ENCODE measurements around the gene SLC6A12.

The SLC6A12 gene

DNA sequence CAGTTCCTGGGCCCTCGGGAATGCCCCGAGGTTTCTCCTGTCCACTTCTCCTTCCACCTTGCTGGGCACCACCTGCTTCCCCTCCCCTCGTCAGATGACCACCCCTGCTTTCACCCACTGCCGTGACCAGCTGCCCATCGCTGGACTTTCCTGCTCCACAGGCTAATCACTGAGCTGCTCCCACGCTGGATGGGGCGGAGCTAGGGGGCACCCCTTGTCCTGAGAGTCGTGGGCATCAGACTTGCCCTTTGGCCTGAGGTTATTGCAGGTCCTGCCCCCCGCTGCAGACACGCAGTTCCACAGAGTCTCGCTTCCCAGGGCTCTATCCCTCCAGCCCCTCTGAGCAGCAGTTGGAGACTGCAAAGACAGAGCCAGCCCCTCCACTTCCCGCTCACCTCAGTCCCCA, 427 bp downstream of the SLC6A12 start:
- DNase-seq, result no peak

GRCh38 chr12:212715-213526, 1.0 kb downstream of the SLC6A12 start:
- no peak for DNase-seq

DNA sequence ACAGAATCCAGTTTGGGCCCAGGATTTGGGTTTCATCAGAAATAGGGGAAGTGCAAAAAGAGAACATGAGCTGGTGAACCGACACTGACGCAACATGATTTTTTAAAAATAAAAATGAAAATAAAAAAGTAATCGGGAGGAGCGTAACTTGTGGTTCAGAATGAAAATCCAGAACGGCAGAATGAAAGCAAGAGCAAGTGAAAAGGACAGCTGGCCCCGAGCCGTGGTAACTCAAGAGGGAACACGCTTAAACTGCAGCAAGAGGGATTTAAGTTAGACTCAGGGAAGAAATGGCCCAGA, 1.6 kb downstream of the SLC6A12 start:
- no peak for DNase-seq

DNA sequence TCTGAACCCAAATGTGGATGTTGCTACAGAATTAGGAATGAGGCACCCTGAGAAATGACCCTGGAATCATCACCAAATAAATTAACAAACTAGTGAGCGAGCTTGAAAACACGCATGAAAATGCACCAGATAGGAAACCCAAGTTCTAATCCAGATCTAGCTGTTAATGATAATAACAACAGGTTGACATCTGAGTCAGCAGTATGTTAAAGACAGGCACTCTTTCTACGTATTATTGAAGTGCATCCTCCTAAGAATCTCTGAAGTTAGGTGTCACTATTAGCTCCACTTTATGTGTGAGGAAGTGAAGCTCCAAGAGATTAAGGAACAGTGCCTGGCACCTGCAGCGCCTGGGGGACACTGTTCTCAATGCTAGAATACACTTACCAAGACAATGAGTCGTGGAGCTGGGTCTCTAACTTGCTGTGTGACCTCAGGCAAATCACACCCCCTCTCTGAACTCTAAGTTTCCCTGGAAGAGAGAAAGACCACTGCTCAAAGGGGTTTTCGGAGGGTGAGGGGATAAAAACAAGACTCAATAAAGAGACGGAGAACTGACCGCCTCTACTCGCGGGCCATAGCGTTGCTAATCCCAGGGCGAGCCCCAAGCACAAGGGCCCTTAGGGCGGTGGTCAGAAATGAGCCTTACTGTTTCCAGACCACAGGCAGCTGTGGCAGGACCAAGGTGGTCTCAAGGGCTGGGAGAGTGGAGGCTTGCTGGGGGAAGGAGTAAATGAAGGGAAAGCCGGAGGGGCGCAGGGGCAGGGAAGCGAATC, 2.1 kb downstream of the SLC6A12 start:
- no peak for DNase-seq

- no peak for DNase-seq
Measured at GRCh38 chr12:211142-211465, 2.9 kb downstream of the SLC6A12 start.

- DNase-seq, result no peak
Measured at GRCh38 chr12:210277-211141, 3.4 kb downstream of the SLC6A12 start.

DNA sequence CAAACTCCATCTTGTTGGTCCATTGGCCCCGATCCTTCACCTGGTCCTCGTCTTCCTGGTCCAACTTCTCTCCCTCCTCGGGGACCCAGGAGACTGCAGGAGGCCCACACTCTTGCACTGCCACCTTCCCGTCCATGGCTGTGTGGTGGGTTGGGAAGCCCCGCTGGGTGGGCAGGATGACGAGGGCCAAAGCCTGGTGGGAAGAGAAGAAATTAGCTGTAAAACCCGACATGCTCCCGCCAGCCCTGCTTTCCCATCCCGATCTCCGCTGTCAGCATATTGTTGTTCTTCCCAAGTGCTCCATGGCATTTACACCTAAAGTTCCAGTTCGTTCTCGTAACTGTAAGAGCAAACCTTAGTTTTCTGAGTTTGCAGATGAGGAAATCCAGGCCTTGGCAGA, 4.1 kb downstream of the SLC6A12 start:
- no peak for DNase-seq

GRCh38 chr12:209246-209645, 4.7 kb downstream of the SLC6A12 start:
- DNase-seq, result no peak

DNA sequence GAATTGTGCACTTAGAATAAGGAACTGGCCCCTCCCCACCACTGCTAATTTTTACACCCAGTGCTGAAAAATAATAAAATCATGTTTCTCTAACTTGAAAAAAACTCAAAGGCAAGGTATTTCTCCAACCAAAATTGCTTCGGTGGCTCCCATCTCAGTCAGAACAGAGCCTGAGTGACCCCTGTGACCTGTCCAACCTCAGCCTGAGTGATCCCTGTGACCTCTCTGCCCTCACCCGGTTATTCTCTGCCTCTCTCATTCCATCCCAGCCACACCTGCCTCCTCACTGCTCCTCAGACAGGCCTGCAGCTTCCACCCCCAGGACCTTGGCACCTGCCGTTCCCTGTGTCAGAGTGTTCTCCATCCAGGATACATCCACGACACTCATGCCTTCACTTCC, 5.1 kb downstream of the SLC6A12 start:
- DNase-seq, result no peak

DNA sequence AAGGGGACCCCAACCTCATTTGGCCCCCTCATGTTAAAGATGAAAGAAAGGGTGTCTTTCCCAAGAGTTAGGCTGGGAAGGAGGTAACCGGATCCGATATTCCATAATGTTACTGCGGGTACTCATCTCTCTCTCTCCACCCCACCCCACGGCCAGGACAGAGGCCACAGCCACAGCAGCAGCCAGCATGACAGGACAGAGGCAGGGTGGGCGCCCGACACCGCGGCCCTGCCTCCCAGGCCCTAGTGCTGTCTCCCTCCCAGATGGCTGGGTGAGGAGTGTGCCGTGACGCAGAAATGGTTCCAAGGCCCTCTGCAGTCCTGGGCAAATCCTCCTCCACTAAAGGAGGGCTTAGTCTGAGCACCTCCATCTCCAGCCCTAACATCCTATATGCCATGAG, 6.2 kb downstream of the SLC6A12 start:
- no peak for DNase-seq

DNA sequence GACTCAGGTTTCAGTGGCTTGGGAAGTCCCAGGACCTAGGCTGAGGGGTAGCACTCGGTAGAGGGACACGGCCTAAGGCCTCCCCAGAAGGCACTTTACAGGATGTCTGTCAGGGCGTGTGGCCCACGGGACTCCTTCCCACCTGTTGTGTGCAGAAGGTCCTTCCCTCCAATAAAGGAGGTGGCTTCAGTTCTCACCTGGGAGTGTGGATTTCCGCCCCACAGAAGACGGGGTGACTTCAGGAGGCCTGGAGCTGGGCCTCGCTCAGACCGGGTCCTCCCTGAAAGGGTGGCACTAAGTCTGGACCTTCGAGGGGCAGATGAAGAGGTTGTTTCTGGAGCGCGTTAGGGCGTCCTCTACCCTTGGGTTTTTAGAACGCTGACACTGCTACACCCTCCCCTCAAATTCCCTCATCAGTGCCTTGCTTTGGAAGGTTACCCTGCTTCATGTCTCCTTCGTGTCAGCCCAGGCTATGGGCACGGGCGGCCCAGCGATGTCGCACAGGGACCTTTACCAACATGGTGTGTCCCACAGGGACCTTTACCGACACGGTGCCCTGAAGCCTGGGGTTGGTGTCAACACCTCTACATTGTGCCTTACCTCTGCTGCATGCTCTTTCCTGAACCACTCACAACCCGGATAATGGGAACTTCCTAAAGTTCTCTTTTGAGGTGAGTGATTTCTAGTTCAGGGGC, 7.1 kb downstream of the SLC6A12 start:
- no peak for DNase-seq

GRCh38 chr12:205026-205425, 8.9 kb downstream of the SLC6A12 start:
- no peak for DNase-seq

DNA sequence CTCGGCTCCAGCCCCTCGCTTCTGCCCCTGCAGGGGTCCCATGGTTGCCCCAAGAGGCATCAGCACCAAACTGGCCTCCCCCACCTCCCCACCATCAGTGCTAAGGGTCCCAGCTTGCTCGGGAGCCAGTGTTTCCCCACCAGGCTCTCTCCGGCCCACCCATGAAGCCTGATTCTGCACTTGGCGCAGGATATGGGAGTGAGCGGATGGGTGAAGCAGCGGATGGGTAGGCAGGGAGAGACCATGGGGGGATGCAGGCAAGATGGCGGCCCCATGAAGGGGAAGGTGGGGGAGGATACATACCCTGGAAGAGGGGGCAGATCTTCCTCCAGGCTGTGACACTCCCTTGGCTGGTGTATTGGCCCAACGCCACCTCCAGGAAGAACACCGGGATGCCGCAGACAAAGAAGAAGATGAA, 9.7 kb downstream of the SLC6A12 start:
- no peak for DNase-seq

- DNase-seq, result no peak
Measured at GRCh38 chr12:203462-204260, 10.3 kb downstream of the SLC6A12 start.

DNA sequence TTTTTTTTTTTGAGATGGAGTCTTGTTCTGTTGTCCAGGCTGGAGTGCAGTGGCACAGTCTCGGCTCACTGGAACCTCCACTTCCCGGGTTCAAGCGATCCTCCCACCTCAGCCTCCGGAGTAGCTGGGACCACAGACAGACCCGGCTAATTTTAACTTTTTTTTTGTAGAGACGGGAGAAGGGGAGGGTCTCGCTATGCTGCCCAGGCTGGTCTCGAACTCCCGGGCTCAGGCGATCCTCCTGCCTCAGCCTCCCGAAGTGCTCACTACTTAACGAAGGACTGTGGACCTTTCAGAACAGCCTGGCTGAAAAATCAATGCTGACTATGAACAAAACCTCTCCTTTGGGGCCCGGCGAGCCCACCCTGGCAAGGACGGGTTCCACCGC, 10.9 kb downstream of the SLC6A12 start:
- DNase-seq, result no peak

DNA sequence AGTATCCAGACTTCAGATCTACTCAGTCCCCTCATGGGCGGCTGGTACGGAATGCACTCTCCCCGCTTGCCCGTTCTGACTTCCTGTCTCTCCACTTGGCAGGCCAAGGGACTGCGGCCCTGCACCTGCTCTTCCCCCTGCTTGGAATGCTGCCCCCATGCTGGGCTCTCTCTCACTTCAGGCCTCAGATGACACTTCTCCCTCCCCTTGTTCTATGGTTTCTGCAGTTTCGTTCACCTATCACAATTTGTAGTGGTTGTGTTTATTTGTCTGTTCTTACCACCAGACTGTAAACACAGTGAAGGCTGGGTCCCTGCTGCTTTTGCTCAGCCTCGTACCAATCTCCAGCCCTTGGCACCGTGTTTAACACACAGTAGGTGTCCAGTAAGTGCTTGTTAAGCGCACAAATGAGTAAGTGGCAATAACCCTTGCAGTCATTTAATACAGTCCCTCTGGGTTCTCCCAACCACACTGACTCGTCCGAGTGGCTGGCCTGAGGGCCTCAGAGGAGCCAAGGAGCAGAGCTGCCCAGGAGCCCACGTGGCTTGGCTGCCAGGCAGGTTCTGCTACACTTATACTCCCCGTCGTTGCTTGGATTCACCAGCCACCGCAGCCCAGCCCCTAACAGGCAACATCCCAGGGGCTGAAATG, 11.8 kb downstream of the SLC6A12 start:
- no peak for DNase-seq

DNA sequence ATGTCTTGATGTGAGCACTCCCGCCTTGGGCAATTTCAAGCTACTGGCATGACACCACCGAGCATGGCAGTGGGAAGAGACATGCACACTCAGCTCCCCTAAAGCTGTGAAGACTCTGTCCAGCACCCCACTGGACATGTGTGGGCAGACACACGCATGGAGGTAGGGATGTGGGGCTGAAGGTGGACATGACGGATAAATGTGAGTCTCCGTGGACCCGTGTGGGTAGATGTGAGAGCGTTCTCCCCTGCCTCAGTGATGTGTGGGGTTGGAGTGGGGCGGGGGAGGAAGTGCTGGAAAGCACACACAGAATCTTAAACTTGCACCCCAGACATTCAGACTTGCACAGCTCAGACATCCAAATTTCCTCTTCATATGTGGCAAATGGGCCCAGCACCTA, 12.6 kb downstream of the SLC6A12 start:
- no peak for DNase-seq

GRCh38 chr12:198705-199104, 15.3 kb downstream of the SLC6A12 start:
- no peak for DNase-seq

DNA sequence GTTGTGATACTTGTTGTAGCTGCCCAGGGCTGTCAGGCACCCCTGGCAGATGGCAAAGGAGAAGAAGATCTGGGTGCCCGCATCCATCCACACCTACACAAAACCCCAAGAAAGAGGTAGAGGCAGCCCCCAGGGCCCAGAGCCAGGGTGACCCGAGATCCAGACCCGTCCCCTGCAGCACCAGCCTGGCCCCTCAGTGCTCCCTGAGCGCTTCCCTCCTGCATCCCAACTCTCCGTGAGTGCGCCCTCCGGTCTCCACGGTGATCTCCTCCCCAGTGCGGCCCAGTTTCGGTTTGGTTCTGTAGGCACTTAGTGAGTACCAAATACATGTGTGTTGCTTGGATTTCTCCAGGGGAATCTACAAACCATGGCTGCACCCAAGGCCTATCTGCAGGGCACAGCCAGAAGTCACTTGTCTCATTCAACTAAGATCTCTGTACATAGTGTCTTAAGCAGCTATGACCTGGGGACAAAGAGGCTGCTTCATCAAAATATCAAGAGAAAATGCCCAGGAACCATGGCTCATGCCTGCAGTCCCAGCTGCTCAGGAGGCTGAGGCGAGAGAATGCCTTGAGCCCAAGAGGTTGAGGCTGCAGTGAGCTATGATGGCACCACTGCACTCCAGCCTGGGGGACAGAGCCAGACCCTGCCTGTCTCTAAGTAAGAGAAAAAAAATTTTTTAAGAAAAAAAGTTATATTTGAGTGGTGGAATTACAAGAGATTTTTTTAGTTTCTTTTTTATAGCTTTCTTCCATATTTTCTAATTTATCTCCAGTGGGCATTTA, 15.9 kb downstream of the SLC6A12 start:
- DNase-seq, result no peak

GRCh38 chr12:197347-197746, 16.6 kb downstream of the SLC6A12 start:
- DNase-seq, result no peak

DNA sequence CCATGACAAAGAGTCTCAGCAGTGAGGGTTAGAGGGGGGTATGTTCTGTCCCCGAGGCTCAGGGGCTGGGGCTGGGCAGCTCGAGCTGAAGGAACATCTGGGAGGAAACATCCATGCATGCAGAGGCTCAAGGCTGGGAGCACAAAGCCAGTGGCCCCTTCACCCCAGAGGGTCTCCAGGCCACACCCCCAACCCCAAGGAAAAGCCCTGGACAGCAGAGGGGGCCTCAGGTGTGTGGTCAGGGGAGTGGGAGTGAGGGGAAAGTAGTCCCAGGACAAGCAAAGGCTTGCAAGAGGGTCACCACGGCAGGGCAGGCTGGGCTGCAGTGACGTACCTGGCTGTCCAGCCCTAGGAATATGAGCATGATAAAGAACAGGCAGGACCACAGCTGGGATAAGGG, 17.5 kb downstream of the SLC6A12 start:
- DNase-seq, result no peak
